GM19395 (cell line): ENCODE data around the gene SORBS1.

Source experiments
- ATAC-seq: cut with Tn5 transposase; IDR thresholded peaks from one replicate; pipeline ENCODE4 v1.9.1; 2021; ENCODE audit warnings: mild to moderate bottlenecking, moderate library complexity; ENCODE audit not compliant: unreplicated experiment

SORBS1 gene

DNA sequence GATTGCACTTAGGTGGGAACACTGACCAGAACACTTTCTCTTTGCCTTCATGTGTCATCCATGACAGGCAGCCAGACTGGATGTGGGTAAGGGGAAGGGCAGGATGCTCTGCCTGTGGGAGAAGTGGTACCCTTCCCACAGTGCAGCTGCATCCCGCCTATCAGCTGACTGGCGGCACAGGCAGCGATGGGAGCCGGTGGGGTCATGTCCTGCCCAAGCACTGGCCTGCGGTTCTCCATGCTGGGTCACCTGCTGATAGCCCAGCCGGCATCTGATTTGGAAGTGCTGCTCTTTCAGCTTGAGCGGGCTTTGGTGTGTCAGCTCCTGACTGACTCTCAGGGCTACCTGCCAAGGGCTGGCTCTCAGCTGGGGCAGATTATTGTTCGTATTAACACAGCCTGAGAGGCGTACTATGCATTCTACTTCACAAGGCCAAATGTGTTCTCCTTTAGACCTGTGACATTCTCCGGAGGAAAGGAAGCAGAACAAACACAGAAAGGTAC, 165.2 kb downstream of the SORBS1 start:
- ATAC-seq, result no peak

DNA sequence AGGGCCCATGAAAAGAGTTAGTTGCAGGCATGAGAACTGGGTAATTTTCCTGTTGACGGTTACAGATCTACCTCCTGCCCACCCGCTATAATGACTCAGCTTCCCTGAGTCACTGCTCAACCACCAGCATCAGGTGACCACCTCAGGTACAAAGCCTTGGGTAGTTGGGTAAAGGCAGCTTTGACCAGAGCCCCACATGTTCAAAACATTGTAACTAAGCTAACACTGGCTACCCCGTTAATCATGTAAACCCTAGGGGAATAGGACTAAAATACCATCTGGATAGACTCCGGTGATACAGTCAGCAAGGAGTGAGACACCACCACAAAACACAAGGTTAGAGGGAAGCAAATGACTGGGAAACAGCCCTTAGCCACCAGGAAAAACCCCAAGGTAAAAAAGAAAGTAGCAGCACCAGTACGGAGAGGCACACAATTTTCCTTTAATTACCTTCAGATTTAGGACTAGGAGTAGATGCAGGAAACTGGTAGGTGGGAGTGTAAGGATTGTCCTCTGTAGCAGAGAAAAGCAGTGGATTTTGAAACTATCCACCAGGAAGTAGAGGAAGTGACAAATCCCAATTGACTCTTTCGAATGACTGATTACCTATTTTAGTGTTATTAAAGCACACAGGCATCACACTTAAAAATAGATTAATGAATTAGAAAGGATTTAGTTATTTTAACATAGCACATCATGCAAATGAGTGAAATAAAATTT, 166.8 kb downstream of the SORBS1 start:
- ATAC-seq, result peak; percentile 57

DNA sequence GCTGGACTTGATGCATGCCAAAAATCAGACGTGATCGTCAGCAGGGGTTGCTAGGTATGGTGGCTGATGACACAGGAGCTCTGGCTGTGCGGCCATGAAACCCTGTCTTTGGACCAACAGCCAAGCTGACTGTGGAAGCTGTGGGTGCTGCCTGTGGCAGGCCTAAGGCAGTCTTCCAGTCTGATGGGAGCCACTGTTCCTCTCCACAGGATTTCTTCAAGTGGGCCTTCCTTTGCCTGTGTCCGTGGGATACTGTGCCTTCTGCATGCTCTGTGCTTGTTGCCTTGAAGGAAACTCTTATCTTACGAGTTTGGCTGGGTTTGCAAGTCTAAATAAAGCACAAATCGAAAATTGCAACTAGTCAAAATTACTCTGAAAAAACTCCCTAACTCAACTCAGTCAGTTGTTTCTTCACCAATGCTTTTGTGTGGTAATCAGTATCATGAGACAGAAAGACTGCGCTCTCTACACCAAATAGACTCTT, 168.4 kb downstream of the SORBS1 start:
- no peak for ATAC-seq

DNA sequence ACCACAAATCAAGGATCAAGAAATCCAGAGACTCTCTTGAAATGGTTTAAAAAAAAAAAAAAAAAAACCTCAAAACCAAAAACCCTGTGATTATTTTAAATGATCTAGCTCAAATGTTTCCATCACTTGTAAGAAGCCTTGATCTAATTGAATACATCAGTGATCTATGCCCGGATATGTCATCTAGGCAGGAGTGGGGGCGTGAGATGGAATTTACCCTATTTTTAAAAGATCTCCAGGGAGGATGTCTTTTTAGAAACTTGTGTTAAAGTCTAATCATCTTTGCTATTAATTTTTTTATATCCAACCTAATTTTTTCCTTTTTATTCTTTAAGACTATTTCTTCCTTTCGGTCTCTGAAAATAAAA, 169.0 kb downstream of the SORBS1 start:
- ATAC-seq, result no peak

DNA sequence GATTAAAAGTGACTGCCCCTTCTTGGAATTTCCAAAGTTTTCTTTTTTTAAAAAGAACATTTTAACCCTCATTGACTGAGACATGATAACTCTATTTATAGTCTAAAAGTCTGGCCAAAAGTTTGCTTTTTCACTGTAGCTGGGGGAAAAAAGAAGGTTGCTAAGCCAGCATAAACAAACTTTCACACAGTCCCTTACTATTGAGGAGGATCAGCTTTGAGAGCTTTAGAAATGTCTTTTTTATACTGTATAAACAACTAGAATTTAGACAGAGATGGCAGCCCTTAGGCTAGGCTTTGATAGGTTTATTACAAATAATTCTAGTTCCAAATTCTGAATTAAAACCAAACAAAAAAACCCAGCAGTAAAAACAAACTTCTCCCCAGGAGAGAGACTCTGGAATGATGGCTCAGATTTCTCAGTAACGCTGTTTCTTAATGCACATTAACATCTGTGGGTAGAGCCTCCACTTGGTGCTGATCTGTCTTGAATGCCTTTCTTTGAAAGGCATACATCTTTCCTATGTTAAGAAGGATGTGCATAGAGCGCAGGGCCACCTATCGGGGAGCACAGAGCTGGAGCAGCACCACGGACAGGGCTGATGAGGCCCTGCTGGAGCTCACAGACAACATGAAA, 169.5 kb downstream of the SORBS1 start:
- no peak for ATAC-seq

DNA sequence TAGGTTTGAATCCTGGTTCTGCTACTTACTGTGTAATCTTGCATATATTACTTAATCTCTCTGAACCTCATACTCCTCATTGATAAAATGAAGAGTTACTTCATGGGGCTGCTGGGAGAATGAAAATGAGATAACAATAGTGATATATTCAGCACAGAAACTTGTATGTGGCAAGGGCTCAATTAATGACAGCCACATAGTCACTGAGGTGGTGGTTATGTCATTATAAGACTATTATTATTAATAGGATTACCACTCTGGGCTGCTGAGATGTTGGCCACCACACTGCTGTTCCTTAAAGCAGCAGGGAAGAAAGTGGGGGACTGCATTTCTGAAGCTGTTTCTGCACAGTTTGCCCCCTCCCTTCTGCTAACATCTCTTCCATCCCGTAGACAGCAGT, 170.0 kb downstream of the SORBS1 start:
- ATAC-seq, result no peak

DNA sequence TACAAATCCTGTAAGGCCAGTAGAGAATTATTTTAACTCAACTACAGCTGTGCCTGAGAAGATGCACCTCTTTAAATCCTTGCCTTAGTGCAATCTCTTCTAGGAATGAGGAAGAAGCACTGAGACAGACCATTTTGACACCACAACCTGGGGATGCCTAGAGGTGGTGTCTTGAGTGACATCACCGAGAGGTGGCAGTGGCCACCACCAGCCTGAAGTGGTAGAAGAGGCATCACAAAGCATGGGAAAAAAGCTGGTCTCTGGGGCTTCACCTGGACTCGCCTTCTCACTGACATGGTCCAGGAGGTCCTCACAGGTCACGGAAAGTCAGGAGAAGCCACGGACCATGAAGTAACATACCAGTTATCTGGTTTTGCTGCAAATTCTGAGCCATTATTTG, 171.2 kb downstream of the SORBS1 start:
- ATAC-seq, result no peak

DNA sequence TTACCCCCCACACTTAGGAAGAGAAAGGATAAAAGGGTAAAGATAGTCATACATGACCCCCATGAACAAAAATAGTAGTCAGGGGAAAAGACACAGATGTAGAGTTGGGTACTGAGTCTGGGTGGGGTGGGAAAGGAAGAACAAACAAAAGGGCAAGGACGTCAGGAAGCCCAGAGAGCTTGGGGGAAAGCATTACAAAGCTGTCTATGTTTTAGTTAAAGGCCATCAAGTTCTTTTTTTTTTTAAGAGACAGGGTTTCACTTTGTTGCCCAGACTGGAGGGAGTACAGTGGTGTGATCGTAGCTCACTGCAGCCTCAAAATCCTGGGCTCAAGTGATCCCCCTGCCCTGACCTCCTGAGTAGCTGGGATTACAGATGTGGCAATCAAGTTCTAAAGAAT, 172.0 kb downstream of the SORBS1 start:
- ATAC-seq, result no peak

DNA sequence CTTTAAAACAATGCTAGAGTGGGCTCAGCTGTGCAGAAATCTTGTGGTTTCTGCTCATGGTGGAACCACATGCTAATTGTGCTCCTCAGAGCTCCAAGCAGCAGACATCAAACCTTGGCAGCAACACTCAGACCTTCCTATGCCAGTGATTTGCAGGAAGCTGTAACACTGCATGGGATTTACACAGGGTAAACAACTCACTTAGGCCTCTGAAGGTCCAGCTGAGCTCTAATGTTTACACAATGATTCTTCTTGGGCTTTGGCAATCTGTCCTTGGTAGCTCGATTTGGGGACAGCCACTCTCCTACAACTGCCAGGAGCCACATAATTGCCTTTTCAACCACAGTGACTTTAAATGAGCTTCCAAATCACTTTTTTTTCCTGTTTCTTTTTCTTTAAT, 172.6 kb downstream of the SORBS1 start:
- no peak for ATAC-seq

DNA sequence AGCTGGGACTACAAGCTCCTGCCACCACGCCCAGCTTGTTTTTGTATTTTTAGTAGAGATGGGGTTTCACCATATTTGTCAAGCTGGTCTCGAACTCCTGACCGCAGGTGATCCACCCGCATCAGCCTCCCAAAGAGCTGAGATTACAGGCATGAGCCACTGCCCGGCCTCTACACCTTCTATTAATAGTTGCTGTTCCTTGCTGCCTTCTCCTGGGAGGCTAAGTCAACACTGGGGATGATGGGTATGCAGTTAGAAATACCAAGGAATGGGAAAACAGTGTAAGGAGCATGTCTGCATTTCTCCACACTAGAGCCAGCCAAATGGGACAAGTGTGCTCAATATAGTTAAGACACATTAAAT, 173.1 kb downstream of the SORBS1 start:
- no peak for ATAC-seq

DNA sequence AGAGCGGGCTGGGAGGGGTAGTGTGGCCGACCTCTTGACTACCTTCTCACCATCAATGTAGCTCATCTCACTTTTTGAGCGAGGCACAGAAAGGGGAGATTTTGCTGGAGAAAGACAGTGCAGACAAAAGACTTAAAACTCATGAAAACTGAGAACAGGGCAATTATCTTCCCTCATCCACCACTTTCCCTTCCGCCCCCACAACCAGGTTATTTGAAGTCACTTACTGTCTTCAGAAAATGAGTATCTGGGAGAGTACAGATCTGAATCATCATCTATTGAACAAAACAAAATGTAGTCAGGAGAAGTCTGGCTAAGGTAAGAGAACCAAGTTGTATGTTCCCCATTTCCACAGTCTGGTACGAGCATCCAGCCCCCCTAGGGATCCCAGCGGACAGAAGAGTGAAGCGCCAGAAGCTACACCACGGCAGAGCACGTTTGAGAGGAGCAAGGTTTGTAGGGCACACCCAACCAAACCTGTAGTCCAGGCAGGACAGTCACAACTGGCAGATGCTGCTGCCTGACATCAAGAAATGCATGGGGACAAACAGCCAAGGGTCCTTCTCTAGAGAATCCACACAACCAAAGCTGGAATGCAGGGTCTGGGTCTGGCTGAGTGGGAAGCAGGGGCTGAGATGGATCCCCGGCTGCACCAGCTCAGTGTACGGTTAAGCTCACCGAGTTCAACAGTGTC, 177.0 kb downstream of the SORBS1 start:
- no peak for ATAC-seq

DNA sequence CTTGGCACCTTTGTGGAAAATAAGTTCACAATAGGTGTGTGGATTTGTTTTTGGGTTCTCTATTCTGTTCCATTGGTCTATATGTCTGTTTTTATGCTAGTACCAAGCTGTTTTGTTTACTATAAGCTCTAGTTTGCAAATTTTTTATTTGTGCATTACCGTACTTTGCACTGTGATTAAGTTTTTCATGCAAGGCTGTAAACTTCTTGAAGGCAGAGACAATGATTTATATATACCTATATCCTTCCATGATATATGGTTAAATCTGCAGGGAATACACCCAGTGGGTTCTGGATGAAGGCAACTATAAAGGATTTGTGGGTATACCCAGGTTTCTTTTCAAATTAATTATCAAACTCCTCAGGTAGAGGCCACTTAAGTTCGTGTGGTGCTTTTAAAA, 178.6 kb downstream of the SORBS1 start:
- no peak for ATAC-seq

DNA sequence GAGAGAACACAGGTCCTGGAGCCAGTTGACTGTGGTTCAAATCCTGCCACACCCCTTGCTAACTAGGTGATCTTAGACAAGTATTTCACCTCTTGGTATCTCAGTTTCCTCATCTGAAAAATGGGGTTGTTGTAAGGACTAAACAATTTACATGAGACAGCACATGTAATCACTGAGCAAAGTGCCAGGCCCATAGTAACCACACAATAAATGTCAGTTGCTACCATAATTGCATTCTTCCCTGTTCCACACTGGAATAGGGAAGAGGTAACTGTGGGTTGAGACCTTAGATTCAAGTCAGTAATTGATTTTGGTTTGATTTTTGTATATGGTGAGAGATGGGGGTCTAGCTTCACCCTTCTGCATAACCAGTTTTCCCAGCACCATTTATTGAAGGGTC, 179.0 kb downstream of the SORBS1 start:
- no peak for ATAC-seq

DNA sequence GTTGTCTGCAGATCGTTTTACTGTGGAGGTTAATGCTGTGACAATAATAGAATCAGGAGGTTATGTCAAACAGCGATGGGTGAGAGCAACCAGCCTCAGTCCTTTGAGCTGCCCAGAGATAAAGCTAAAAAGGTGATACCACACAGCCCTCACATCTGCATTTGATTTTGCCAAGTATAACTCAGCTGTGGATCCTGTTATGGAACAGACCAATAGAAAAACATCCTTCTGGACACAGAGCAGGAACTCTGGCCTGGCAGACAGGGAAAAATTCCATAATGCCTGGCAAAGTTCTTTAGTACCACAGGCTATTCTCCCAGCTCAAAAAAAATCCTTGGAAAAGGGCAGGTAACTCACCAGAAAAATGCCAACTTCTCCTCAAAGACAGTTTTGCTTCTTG, 183.2 kb downstream of the SORBS1 start:
- ATAC-seq, result no peak

DNA sequence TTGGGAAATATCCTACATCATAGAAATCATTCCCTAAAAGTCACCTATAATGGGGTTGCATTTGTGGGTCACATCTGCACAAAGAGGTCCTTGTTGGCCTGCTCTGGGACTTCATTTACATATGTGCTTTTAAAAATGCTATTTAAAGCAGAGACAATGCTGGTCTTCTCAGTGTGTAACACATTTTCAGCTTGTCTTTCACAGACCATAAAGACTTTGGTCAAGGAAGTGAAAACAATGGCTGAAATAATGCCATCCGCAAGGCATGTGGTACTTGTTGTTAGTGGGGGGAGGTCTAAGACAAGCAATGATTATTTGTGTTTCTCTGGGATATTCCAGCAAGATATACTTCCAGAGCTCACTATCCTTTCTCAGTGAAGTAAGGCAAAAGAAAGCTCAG, 185.8 kb downstream of the SORBS1 start:
- ATAC-seq, result no peak

DNA sequence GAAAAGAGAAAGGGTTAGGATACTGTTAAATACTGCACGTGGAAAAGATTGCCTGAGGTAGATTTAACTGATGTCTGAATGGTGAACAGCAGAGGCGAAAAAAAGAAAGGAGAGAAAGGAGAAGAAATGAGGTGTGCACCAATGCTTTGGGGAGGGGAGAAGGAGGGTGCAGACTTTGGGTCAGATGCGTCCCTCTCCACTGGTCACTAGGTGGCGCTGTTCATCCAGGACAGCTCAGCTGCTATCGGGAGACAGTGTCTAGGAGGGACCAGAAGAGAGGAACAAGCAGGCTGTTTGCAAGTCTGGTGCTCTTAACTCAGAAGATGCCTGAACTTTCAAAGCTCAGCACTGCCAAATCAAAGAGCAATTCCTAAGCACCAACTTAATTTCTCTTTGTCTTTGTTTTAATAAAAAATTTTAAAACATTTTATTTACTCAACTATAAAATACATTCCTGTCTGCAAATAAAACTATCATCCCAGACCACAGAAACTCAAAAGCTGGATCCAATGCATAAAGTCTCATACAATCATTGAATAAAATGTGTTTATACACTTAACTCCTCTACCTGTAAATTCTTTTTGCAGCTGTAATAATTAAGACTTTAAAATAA, 186.5 kb downstream of the SORBS1 start:
- ATAC-seq, result peak; percentile 96

DNA sequence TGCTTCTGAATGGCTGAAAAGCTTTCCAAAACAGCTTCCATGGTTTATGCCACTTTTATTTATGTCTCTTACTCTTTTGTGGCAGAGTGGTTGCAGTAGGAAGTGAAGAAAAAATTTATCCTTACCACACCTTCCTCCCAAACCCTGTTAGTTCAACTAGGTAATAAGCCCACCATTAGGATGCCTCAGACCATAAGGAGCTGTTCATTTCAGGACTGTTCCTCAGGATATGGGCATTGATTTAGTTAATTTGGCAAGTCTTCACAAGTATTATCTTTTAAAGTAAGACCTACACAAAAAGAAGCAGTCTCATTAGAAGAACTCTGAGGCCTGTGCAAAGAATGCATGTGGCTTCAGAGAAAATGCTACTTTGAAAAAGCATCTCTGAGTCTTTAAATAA, 187.5 kb downstream of the SORBS1 start:
- ATAC-seq, result no peak

DNA sequence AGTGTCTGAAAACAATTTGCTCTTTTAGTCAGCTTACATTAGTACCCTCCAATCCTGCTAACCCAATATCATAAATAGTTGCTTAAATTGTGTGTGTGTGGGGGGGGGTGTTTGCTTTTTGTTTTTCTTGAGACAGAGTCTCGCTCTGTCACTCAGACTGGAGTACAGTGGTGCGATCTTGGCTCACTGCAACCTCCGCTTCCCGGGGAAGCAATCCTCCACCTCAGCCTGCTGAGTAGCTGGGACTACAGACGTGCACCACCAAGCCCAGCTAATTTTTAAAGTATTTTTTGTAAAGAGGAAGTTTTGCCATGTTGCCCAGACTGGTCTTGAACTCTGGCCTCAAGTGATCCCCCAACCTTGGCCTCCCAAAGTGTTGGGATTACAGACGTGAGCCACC, 196.8 kb downstream of the SORBS1 start:
- no peak for ATAC-seq

DNA sequence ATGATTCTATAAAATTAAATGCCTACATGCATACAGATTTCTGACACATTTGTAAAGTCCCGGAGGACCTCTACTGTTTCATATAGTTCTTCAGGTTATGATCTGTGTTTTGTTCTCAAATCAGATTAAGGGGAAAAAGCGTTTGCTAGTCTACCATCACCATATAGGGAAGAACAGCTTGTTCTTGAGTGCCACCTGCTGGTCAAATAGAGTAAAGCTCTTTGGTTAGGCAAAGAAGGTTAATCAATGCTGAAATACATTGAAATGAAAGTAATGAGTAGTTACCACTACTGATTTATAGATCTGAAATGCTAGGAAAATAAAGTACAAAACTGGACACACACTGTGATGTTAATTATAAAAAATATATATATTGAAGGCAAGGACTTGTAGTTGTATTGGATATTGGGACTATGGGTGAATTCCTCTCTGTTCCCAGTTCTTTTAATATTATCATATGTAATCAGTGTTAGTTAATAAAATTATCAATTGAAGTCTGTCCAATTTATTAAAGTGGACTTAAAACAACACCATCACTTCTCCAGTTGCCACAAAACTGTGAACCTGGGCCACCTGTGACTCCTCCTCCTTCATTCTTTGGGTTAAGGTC, 197.8 kb downstream of the SORBS1 start:
- ATAC-seq, result peak; percentile 84

DNA sequence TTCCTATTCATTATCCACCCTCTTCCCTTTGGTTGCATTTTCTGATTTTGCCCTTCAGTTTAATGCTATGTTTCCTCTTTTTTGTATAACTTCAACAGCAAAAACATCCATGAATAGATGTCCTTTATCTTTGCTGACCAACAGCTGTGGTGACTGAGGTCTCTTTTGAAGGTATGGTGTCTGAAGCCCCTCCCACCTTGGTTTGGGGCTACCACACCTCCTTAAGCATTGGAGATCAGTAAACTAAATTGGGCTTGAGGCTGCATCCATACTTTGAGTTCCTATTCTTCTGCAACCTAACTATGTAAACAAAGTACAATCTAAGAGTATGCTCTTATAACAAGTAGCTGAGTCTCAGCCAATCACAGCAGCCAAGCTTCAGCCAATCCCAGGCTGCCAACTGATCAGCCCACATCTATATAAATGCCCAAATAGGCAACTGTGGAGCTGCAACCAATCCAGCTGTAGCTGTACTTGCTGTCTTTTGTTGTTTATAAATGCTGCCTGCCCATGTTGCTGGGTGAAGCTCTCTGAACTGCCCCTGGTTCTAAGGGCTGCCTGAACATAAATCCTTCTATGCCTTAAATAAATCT, 201.0 kb downstream of the SORBS1 start:
- no peak for ATAC-seq

DNA sequence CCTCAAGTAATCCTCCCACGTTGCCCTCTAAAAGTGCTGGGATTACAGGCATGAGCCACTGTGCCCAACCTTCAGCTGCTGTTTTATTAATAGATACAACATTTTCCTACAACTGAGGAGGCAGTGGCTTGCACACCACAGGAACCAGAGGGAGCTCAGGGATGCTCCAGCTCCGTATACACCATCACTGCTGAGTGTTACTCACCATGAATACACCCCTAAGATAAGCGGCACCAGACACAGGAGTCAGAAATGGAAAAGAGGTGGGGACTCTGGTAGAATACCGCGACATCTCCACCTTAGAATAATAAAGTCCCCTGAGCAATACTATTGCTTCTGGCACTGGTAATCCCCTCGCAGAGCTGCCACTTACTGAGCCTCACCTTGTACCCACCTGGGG, 201.7 kb downstream of the SORBS1 start:
- no peak for ATAC-seq
